Iris pigment epithelial cell (primary cell): ENCODE results near the gene CLTC.

Experiments
- DNase-seq: peaks from one replicate; pipeline ENCODE4 v3.0.0-alpha.2; 2011; ENCODE audit warnings: low read depth

CLTC gene

GRCh38 chr17:59727817-59728533 is 108.3 kb downstream of the CLTC start:
- DNase-seq, result no peak

- no peak for DNase-seq
Measured at GRCh38 chr17:59730268-59730834, 110.7 kb downstream of the CLTC start.

- no peak for DNase-seq
Measured at GRCh38 chr17:59733697-59734096, 114.0 kb downstream of the CLTC start.

GRCh38 chr17:59734226-59734625 is 114.5 kb downstream of the CLTC start:
- no peak for DNase-seq

- no peak for DNase-seq
Measured at GRCh38 chr17:59737324-59737723, 117.6 kb downstream of the CLTC start.

GRCh38 chr17:59743842-59744241 is 124.1 kb downstream of the CLTC start:
- DNase-seq, result no peak

DNA sequence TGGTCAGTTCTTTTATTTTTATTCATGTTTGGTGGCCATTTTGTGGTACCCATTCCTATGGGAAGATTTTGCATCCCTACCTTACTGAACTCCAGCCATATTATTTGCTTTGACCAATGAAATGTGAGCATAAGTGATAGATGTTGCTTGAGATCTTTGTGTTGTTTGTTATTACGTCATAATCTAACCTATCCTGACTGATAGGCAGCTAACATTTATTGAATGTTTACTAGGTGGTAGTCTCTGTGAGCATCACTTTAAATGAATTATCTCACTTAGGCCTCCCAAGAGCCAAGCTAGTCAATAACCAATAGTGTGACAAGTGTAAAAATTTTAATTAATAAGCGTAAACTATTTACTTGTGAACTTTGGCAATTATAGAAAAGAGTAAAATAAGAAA is 125.3 kb downstream of the CLTC start:
- no peak for DNase-seq
